ENCODE measurements around the gene B3GALT6. TPM values are rescaled to one million over a fixed set of nuclear protein-coding genes. Genes with fewer than 3 reads are reported as not detected.

B3GALT6 gene
- total RNA-seq, 1 experiment from 2014 or later = 74.0 TPM

Other genes with a start within 250 kb of the B3GALT6 start
- 233 and 379 TPM in 2 replicates for gene HES4, start 232.1 kb upstream of the B3GALT6 start, total RNA-seq (2014; rRNA removed)
- 749 and 758 TPM in 2 replicates for gene ISG15, start 218.7 kb upstream of the B3GALT6 start, total RNA-seq (2014; rRNA removed)
- gene AGRN, start 212.1 kb upstream of the B3GALT6 start, total RNA-seq (2014; rRNA removed) = 273 and 377 TPM in 2 replicates
- gene RNF223, start 157.9 kb upstream of the B3GALT6 start, total RNA-seq (2014; rRNA removed) = 147 and 171 TPM in 2 replicates
- 61.7 and 78.0 TPM in 2 replicates for gene C1orf159, start 116.1 kb upstream of the B3GALT6 start, total RNA-seq (2014; rRNA removed)
- 0.36 and 0.46 TPM in 2 replicates for gene TTLL10, start 58.4 kb upstream of the B3GALT6 start, total RNA-seq (2014; rRNA removed)
- gene TNFRSF18, start 25.6 kb upstream of the B3GALT6 start, total RNA-seq (2014; rRNA removed) = 87.2 and 120 TPM in 2 replicates
- 0.11 and 0.17 TPM in 2 replicates for gene TNFRSF4, start 18.1 kb upstream of the B3GALT6 start, total RNA-seq (2014; rRNA removed)
- gene SDF4, start 236 bp upstream of the B3GALT6 start, total RNA-seq (2014; rRNA removed) = 254 and 317 TPM in 2 replicates
- gene C1QTNF12, start 14.5 kb downstream of the B3GALT6 start, total RNA-seq (2014; rRNA removed) = 2.8 and 3.9 TPM in 2 replicates
- gene UBE2J2, start 41.6 kb downstream of the B3GALT6 start, total RNA-seq (2014; rRNA removed) = 182 and 200 TPM in 2 replicates
- gene SCNN1D, start 48.2 kb downstream of the B3GALT6 start, total RNA-seq (2014; rRNA removed) = 4.2 and 5.3 TPM in 2 replicates
- gene ACAP3, start 75.7 kb downstream of the B3GALT6 start, total RNA-seq (2014; rRNA removed) = 116 and 178 TPM in 2 replicates
- 132 and 142 TPM in 2 replicates for gene PUSL1, start 76.4 kb downstream of the B3GALT6 start, total RNA-seq (2014; rRNA removed)
- 254 and 324 TPM in 2 replicates for gene INTS11, start 92.4 kb downstream of the B3GALT6 start, total RNA-seq (2014; rRNA removed)
- gene CPTP, start 92.6 kb downstream of the B3GALT6 start, total RNA-seq (2014; rRNA removed) = 141 and 168 TPM in 2 replicates
- 1.9 and 4.3 TPM in 2 replicates for gene TAS1R3, start 99.0 kb downstream of the B3GALT6 start, total RNA-seq (2014; rRNA removed)
- gene DVL1, start 117.2 kb downstream of the B3GALT6 start, total RNA-seq (2014; rRNA removed) = 626 and 813 TPM in 2 replicates
- 25.3 and 29.0 TPM in 2 replicates for gene MXRA8, start 126.3 kb downstream of the B3GALT6 start, total RNA-seq (2014; rRNA removed)
- 823 and 1,067 TPM in 2 replicates for gene AURKAIP1, start 143.0 kb downstream of the B3GALT6 start, total RNA-seq (2014; rRNA removed)
- 356 and 385 TPM in 2 replicates for gene CCNL2, start 167.1 kb downstream of the B3GALT6 start, total RNA-seq (2014; rRNA removed)
- 439 and 506 TPM in 2 replicates for gene MRPL20, start 175.1 kb downstream of the B3GALT6 start, total RNA-seq (2014; rRNA removed)
- gene ANKRD65, start 189.0 kb downstream of the B3GALT6 start, total RNA-seq (2014; rRNA removed) = 0.18 and 1.1 TPM in 2 replicates
- gene VWA1, start 203.5 kb downstream of the B3GALT6 start, total RNA-seq (2014; rRNA removed) = 59.1 and 74.5 TPM in 2 replicates
- gene ATAD3C, start 217.5 kb downstream of the B3GALT6 start, total RNA-seq (2014; rRNA removed) = 0.29 and 1.4 TPM in 2 replicates
- 140 and 190 TPM in 2 replicates for gene ATAD3B, start 239.5 kb downstream of the B3GALT6 start, total RNA-seq (2014; rRNA removed)

All from PC-3 (cell line).